Measurements from ENCODE around the gene CD200R1L.

DNA sequence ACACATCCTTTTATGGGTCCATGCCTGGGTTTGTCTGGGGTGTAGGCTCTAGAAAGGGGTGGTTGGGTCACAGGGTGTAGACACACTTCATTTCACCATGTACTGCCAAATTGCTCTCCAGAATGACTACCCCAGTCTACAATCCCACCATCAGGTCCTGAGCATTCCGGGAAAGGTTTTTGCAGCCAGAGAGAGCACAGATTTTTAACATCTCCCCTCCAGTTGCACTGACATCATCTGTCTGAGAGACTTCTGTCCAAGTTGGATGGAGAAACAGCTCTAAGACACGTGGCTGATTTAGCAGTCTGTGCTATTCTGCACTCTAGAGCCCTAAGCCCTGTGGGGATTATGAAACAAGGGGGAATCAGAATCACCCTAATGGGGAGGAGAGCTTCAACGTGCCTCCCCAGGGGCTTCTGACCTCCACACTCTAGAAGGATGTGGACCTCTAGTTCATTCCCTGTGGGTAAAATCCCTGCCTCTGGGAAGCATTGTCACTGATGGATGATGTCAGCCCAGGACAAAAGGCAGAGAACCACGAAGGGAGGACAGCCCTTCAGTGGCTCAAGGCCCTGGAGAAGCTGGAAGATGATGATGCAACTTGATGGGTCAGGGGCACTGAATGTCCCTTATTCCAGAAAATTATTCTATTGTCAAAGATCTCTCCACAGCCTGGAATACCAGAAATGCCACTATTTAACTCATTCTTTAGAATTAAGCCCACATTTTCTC, 71.5 kb downstream of the CD200R1L start:
- TF ChIP-seq RFX5 (IDR thresholded peaks at IDR 0.05; ENCODE audit: low read length), result no peak
- TF ChIP-seq JUND (IDR thresholded peaks at IDR 0.05), result no peak
- TF ChIP-seq, protein P1, sequence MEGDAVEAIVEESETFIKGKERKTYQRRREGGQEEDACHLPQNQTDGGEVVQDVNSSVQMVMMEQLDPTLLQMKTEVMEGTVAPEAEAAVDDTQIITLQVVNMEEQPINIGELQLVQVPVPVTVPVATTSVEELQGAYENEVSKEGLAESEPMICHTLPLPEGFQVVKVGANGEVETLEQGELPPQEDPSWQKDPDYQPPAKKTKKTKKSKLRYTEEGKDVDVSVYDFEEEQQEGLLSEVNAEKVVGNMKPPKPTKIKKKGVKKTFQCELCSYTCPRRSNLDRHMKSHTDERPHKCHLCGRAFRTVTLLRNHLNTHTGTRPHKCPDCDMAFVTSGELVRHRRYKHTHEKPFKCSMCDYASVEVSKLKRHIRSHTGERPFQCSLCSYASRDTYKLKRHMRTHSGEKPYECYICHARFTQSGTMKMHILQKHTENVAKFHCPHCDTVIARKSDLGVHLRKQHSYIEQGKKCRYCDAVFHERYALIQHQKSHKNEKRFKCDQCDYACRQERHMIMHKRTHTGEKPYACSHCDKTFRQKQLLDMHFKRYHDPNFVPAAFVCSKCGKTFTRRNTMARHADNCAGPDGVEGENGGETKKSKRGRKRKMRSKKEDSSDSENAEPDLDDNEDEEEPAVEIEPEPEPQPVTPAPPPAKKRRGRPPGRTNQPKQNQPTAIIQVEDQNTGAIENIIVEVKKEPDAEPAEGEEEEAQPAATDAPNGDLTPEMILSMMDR (IDR thresholded peaks at IDR 0.05), result no peak
- TF ChIP-seq EP300 (IDR thresholded peaks at IDR 0.05; ENCODE audit: borderline replicate concordance in 1 of 2, low read depth in 1 of 2, low read length in 1 of 2), result no peak
- no peak for TF ChIP-seq POLR2AphosphoS5 (IDR thresholded peaks at IDR 0.05; ENCODE audit: low read depth, low read length)
- TF ChIP-seq REST (IDR thresholded peaks at IDR 0.05; ENCODE audit: low read depth, low read length), result no peak
- TF ChIP-seq GABPA (IDR thresholded peaks at IDR 0.05; ENCODE audit: low read depth), result no peak
- TF ChIP-seq TAF1 (IDR thresholded peaks at IDR 0.05; ENCODE audit: borderline replicate concordance, low read depth, low read length), result no peak
- no peak for TF ChIP-seq MXI1 (IDR thresholded peaks at IDR 0.05; ENCODE audit: low read depth, low read length)
- TF ChIP-seq FOSL2 (IDR thresholded peaks at IDR 0.05; ENCODE audit: borderline replicate concordance, low read depth), result no peak
